RWPE1 (cell line): ENCODE data around the gene FUT3.
"Not testable (repeated sequence)": the region's sequence is repeated elsewhere in the genome, so short reads cannot be mapped to it uniquely, and the experiment has no call there.

Experiments used
- CTCF ChIA-PET: fragments of 350-600 bp; sonication (Branson Sonifier 250); formaldehyde crosslinking; extraction: SDS; loops from one replicate; lab custom pipeline; 2021; lab: Yijun Ruan, JAX
- POLR2A ChIA-PET: fragments of 400-600 bp; formaldehyde crosslinking; extraction: SDS; loops from one replicate; lab custom pipeline; 2020; ENCODE audit warnings: antibody characterized with exemption; ENCODE audit not compliant: low non-redundant PET; lab: Yijun Ruan, JAX
- DNase-seq: peaks from one replicate; pipeline ENCODE4 v3.0.0; 2012; ENCODE audit warnings: low spot score
- H3K27ac ChIP-seq: fragments of 450-650 bp; 2 replicates; pipeline ENCODE4 v1.5.1; 2017
- TF ChIP-seq, protein P1 (sequence below): fragments of 450-650 bp; conservative IDR thresholded peaks from 2 replicates; pipeline ENCODE4 v1.5.1; 2017; ENCODE audit warnings: low read depth, mild to moderate bottlenecking

Gene FUT3

GRCh38 chr19:5882421-5882968 lies 31.2 kb upstream of the FUT3 start:
- CTCF ChIA-PET: interaction anchor here (0.7 kb wide), 1 partner anchor 89 kb away, joined by 5 read pairs; no protein-coding TSS in a partner anchor
- TF ChIP-seq, protein P1, sequence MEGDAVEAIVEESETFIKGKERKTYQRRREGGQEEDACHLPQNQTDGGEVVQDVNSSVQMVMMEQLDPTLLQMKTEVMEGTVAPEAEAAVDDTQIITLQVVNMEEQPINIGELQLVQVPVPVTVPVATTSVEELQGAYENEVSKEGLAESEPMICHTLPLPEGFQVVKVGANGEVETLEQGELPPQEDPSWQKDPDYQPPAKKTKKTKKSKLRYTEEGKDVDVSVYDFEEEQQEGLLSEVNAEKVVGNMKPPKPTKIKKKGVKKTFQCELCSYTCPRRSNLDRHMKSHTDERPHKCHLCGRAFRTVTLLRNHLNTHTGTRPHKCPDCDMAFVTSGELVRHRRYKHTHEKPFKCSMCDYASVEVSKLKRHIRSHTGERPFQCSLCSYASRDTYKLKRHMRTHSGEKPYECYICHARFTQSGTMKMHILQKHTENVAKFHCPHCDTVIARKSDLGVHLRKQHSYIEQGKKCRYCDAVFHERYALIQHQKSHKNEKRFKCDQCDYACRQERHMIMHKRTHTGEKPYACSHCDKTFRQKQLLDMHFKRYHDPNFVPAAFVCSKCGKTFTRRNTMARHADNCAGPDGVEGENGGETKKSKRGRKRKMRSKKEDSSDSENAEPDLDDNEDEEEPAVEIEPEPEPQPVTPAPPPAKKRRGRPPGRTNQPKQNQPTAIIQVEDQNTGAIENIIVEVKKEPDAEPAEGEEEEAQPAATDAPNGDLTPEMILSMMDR: no peak
- POLR2A ChIA-PET: no interaction called here
- no peak overlapping the region for H3K27ac ChIP-seq
- DNase-seq: no peak

- H3K27ac ChIP-seq: no peak overlapping the region
- ChIA-PET POLR2A (interaction anchor here (0.6 kb wide), 1 partner anchor 20 kb away, joined by 3 read pairs; no protein-coding TSS in a partner anchor), CTCF (no interaction called here)
- DNase-seq: no peak
- TF ChIP-seq, protein P1: no peak
Observed at GRCh38 chr19:5881543-5882299, 30.5 kb upstream of the FUT3 start.

GRCh38 chr19:5880604-5881078 lies 29.4 kb upstream of the FUT3 start:
- TF ChIP-seq, protein P1: no peak
- no peak overlapping the region for H3K27ac ChIP-seq
- DNase-seq: peak; percentile 53
- ChIA-PET CTCF (interaction anchor here (1.0 kb wide), 1 partner anchor 9 kb away, joined by 4 read pairs; no protein-coding TSS in a partner anchor), POLR2A (no interaction called here)

GRCh38 chr19:5880196-5880595 lies 28.9 kb upstream of the FUT3 start:
- ChIA-PET POLR2A (no interaction called here), CTCF (interaction anchor here (1.0 kb wide), 1 partner anchor 8 kb away, joined by 4 read pairs; no protein-coding TSS in a partner anchor)
- no peak overlapping the region for H3K27ac ChIP-seq
- DNase-seq: no peak
- TF ChIP-seq, protein P1: no peak

DNA sequence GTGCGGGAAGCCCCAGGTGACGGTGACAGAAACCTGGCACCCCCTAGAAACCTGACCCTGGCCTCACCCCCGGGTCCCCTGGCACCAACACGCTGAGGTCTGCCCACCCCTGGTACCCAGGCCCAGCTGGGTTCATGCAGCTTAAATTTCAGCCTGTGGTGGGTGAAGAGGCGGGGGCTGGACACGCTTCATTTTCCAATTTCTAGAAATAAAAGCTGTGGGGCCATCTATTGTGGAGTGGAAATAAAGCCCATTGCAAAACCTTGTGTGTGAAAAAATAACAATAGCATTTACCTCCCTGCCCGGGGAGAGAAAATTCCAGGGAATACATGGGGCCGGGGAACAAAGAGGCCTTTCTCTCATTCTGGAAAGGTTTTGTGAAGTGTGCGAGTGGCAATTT lies 26.6 kb upstream of the FUT3 start:
- ChIA-PET CTCF (interaction anchor here (0.6 kb wide), 1 partner anchor 9 kb away, joined by 3 read pairs; no protein-coding TSS in a partner anchor), POLR2A (no interaction called here)
- DNase-seq: no peak
- TF ChIP-seq, protein P1: no peak
- H3K27ac ChIP-seq: no peak overlapping the region

GRCh38 chr19:5877427-5877826 lies 26.2 kb upstream of the FUT3 start:
- POLR2A ChIA-PET: interaction anchor here (0.6 kb wide), 1 partner anchor 140 kb away, joined by 3 read pairs; no protein-coding TSS in a partner anchor
- no peak for DNase-seq
- H3K27ac ChIP-seq: no peak overlapping the region
- CTCF ChIA-PET: interaction anchor here (0.6 kb wide), 1 partner anchor 10 kb away, joined by 3 read pairs; no protein-coding TSS in a partner anchor
- TF ChIP-seq, protein P1: no peak

DNA sequence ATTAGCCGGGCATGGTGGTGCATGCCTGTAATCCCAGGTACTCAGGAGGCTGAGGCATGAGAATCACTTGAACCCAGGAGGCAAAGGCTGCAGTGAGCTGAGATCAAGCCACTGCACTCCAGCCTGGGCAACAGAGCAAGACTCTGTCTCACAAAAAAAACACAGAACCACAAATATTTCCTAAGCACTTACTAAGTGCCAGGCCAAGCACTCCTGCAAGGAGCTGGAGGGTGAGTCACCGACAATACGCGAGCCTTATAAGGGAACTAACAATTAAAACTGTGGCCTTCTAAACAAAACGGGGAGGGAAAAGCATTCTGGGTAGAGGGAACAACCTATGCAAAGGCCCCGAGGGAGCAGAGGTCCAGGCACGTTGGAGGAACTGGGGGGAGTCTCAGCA lies 23.2 kb upstream of the FUT3 start:
- H3K27ac ChIP-seq, CTCF ChIA-PET, DNase-seq, POLR2A ChIA-PET: not testable (repeated sequence)
